LNCaP clone FGC (cell line): ENCODE results near the gene GYG2.
"Not testable (repeated sequence)": the region's sequence is repeated elsewhere in the genome, so short reads cannot be mapped to it uniquely, and the experiment has no call there.

Source experiments
- DNase-seq: peaks from one replicate; pipeline ENCODE4 v3.0.0-alpha.2; 2011; ENCODE audit warnings: low read depth
- H3K4me3 ChIP-seq: 2 replicates; pipeline ENCODE4 v1.5.1; 2011; ENCODE audit warnings: mild to moderate bottlenecking, low read depth, low read length, control low read depth
- CTCF ChIP-seq: IDR thresholded peaks from 2 replicates; pipeline ENCODE4 v1.5.1; 2012; ENCODE audit warnings: mild to moderate bottlenecking; ENCODE audit not compliant: control insufficient read depth, insufficient read depth; ENCODE audit errors: extremely low read depth

GYG2 gene

GRCh38 chrX:2785538-2785937 is 43.2 kb upstream of the GYG2 start:
- H3K4me3 ChIP-seq, result no peak overlapping the region
- TF ChIP-seq CTCF, result no peak
- no peak for DNase-seq

- TF ChIP-seq CTCF, result no peak
- no peak overlapping the region for H3K4me3 ChIP-seq
- no peak for DNase-seq
Observed at GRCh38 chrX:2788980-2789379, 39.8 kb upstream of the GYG2 start.

GRCh38 chrX:2789569-2789968 is 39.2 kb upstream of the GYG2 start:
- TF ChIP-seq CTCF, result no peak
- DNase-seq, result no peak
- H3K4me3 ChIP-seq, result no peak overlapping the region

- DNase-seq, result no peak
- no peak for TF ChIP-seq CTCF
- H3K4me3 ChIP-seq, result no peak overlapping the region
Observed at GRCh38 chrX:2793752-2794151, 35.0 kb upstream of the GYG2 start.

- H3K4me3 ChIP-seq, result no peak overlapping the region
- no peak for TF ChIP-seq CTCF
- no peak for DNase-seq
Observed at GRCh38 chrX:2794336-2794735, 34.4 kb upstream of the GYG2 start.

DNA sequence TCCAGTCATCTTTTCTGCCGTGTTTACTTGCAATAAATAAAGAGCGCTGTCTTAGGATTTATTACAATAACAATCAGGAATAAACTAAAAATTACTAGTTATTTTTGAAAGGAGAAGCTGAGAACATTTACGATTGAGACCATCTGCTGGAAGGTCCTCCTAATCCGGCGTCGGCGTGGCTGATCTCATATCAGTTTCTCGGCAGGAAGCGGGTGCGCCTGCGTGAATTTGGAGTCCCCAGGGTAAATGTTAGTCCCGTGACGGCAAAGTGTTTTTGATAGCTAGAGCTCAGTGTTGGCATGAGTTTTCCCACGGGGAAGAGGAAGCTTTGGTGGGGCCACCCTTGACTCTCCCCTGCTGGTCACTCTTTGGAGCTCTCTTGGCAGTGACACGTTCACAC is 31.9 kb upstream of the GYG2 start:
- not testable (repeated sequence) for H3K4me3 ChIP-seq

GRCh38 chrX:2799369-2799768 is 29.4 kb upstream of the GYG2 start:
- H3K4me3 ChIP-seq, result no peak overlapping the region
- DNase-seq, result no peak
- no peak for TF ChIP-seq CTCF

More for the DNA sequence above, 31.9 kb upstream of the GYG2 start:
- not testable (repeated sequence) for DNase-seq

DNA sequence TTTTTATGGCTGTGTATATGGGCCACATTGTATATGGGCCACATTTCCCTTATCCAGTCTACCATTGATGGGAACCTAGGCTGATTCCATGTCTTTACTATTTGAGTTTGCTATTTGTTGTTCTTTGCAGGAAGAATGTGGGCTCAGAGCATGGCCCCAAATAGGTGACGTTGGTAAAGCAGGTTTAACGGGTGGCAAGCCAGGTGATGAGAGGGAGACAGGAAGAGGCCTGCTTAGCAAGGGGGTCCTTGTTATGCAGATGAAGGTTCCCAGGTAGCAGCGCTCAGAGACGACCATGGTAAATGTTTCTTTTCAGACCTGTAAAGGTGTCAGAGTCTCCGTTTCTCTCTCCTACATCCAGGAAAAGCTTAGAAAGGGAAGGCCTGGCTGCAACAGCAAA is 28.8 kb upstream of the GYG2 start:
- H3K4me3 ChIP-seq, DNase-seq: not testable (repeated sequence)
